NAMALWA (cell line): ENCODE measurements around the gene HAVCR1.
"Not testable (repeated sequence)": the region's sequence is repeated elsewhere in the genome, so short reads cannot be mapped to it uniquely, and the experiment has no call there.

ENCODE experiments used
- DNase-seq: peaks from one replicate; pipeline ENCODE4 v3.0.0-alpha.2; 2015; ENCODE audit warnings: low spot score

The HAVCR1 gene

GRCh38 chr5:157049605-157050004 is 9.3 kb downstream of the HAVCR1 start:
- no peak for DNase-seq

GRCh38 chr5:157047898-157048297 is 11.0 kb downstream of the HAVCR1 start:
- no peak for DNase-seq

GRCh38 chr5:157047016-157047415 is 11.9 kb downstream of the HAVCR1 start:
- DNase-seq, result not testable (repeated sequence)

GRCh38 chr5:157046041-157046440 is 12.9 kb downstream of the HAVCR1 start:
- DNase-seq, result no peak

GRCh38 chr5:157045601-157046000 is 13.3 kb downstream of the HAVCR1 start:
- DNase-seq, result no peak

GRCh38 chr5:157038568-157039187 is 20.2 kb downstream of the HAVCR1 start:
- DNase-seq, result no peak

GRCh38 chr5:157034106-157035072 is 24.5 kb downstream of the HAVCR1 start:
- DNase-seq, result not testable (repeated sequence)

GRCh38 chr5:157033071-157033583 is 25.8 kb downstream of the HAVCR1 start:
- DNase-seq, result no peak

- DNase-seq, result no peak
Measured at GRCh38 chr5:157030692-157031091, 28.2 kb downstream of the HAVCR1 start.

GRCh38 chr5:157029457-157029856 is 29.5 kb downstream of the HAVCR1 start:
- no peak for DNase-seq

- DNase-seq, result not testable (repeated sequence)
Measured at GRCh38 chr5:157027663-157028062, 31.3 kb downstream of the HAVCR1 start.

GRCh38 chr5:157026789-157027424 is 32.0 kb downstream of the HAVCR1 start:
- DNase-seq, result peak; percentile 18

- no peak for DNase-seq
Measured at GRCh38 chr5:157025093-157025698, 33.7 kb downstream of the HAVCR1 start.

- DNase-seq, result no peak
Measured at GRCh38 chr5:157024208-157024959, 34.5 kb downstream of the HAVCR1 start.

- no peak for DNase-seq
Measured at GRCh38 chr5:157022024-157022423, 36.9 kb downstream of the HAVCR1 start.

- no peak for DNase-seq
Measured at GRCh38 chr5:157020511-157021222, 38.2 kb downstream of the HAVCR1 start.

- DNase-seq, result no peak
Measured at GRCh38 chr5:157020002-157020401, 38.9 kb downstream of the HAVCR1 start.

GRCh38 chr5:157014143-157014542 is 44.8 kb downstream of the HAVCR1 start:
- not testable (repeated sequence) for DNase-seq

GRCh38 chr5:157006262-157006661 is 52.7 kb downstream of the HAVCR1 start:
- DNase-seq, result no peak

- DNase-seq, result no peak
Measured at GRCh38 chr5:157004893-157005551, 53.9 kb downstream of the HAVCR1 start.
